ENCODE data around the gene LRIG3.

DNA sequence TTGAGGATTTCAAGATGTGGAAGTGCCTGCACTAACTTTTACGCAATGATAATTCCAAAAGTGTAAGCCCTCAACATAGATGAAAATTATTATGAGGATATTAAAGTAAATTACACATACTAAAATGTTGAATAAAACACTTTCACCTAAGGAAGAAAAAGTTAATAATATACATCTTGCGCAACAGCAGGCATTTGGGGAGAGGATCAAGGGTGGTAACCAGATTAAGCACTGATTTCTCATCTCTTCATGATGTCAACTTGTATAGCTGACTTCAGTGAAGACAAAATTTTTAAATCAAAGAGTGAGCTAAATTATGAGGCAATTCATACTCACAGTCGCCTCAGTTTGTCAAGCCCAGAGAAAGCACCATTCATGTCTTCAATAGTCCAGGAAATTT lies 33.8 kb downstream of the LRIG3 start:
- TF ChIP-seq, protein P1, sequence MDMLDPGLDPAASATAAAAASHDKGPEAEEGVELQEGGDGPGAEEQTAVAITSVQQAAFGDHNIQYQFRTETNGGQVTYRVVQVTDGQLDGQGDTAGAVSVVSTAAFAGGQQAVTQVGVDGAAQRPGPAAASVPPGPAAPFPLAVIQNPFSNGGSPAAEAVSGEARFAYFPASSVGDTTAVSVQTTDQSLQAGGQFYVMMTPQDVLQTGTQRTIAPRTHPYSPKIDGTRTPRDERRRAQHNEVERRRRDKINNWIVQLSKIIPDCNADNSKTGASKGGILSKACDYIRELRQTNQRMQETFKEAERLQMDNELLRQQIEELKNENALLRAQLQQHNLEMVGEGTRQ (IDR thresholded peaks at IDR 0.05; ENCODE audit: low read length): no peak
- TF ChIP-seq, protein P2, sequence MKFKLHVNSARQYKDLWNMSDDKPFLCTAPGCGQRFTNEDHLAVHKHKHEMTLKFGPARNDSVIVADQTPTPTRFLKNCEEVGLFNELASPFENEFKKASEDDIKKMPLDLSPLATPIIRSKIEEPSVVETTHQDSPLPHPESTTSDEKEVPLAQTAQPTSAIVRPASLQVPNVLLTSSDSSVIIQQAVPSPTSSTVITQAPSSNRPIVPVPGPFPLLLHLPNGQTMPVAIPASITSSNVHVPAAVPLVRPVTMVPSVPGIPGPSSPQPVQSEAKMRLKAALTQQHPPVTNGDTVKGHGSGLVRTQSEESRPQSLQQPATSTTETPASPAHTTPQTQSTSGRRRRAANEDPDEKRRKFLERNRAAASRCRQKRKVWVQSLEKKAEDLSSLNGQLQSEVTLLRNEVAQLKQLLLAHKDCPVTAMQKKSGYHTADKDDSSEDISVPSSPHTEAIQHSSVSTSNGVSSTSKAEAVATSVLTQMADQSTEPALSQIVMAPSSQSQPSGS (IDR thresholded peaks at IDR 0.05; ENCODE audit: low read length): no peak
- TF ChIP-seq, protein P3, sequence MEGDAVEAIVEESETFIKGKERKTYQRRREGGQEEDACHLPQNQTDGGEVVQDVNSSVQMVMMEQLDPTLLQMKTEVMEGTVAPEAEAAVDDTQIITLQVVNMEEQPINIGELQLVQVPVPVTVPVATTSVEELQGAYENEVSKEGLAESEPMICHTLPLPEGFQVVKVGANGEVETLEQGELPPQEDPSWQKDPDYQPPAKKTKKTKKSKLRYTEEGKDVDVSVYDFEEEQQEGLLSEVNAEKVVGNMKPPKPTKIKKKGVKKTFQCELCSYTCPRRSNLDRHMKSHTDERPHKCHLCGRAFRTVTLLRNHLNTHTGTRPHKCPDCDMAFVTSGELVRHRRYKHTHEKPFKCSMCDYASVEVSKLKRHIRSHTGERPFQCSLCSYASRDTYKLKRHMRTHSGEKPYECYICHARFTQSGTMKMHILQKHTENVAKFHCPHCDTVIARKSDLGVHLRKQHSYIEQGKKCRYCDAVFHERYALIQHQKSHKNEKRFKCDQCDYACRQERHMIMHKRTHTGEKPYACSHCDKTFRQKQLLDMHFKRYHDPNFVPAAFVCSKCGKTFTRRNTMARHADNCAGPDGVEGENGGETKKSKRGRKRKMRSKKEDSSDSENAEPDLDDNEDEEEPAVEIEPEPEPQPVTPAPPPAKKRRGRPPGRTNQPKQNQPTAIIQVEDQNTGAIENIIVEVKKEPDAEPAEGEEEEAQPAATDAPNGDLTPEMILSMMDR (IDR thresholded peaks at IDR 0.05; ENCODE audit: control extremely low read depth in 1 of 3, insufficient read depth in 1 of 3, low read depth in 1 of 3, low read length in 3 of 3): no peak
- no peak for TF ChIP-seq TCF12 (IDR thresholded peaks at IDR 0.05; ENCODE audit: low read depth, low read length)
- no peak for TF ChIP-seq GABPA (IDR thresholded peaks at IDR 0.05; ENCODE audit: borderline replicate concordance, insufficient read depth, low read length)
- no peak for TF ChIP-seq POLR2A (IDR thresholded peaks at IDR 0.05; ENCODE audit: control extremely low read depth in 1 of 2, low read depth in 2 of 2, low read length in 2 of 2)
- TF ChIP-seq POU5F1 (IDR thresholded peaks at IDR 0.05; ENCODE audit: low read depth, low read length): no peak
- TF ChIP-seq POLR2AphosphoS5 (IDR thresholded peaks at IDR 0.05; ENCODE audit: low read depth, low read length): no peak
- TF ChIP-seq EGR1 (IDR thresholded peaks at IDR 0.05; ENCODE audit: borderline replicate concordance, low read depth, low read length): no peak
- TF ChIP-seq JUN (IDR thresholded peaks at IDR 0.05; ENCODE audit: low read depth, low read length): no peak
- TF ChIP-seq CHD1 (IDR thresholded peaks at IDR 0.05; ENCODE audit: low read depth, low read length): no peak
